GM12878 (cell line): ENCODE measurements around the gene NACAD. TPM values are rescaled to one million over a fixed set of nuclear protein-coding genes. Genes with fewer than 3 reads are reported as not detected.

Source experiments
- ATF7 ChIP-seq: fragments of 450-650 bp; IDR thresholded peaks from 2 replicates; pipeline ENCODE4 v1.6.1; 2016; ENCODE audit warnings: low read depth, mild to moderate bottlenecking
- CUX1 ChIP-seq: IDR thresholded peaks from 2 replicates; pipeline ENCODE4 v1.6.1; 2012; ENCODE audit warnings: improper control_type of control experiment, low read depth, low read length; ENCODE audit not compliant: insufficient replicate concordance
- MEF2A ChIP-seq: IDR thresholded peaks from 2 replicates; pipeline ENCODE4 v1.6.1; 2011; ENCODE audit warnings: low read depth, mild to moderate bottlenecking, low read length, moderate library complexity; ENCODE audit not compliant: insufficient read depth
- MTA2 ChIP-seq: fragments of 450-650 bp; IDR thresholded peaks from 2 replicates; pipeline ENCODE4 v1.6.1; 2016; ENCODE audit warnings: low read depth, mild to moderate bottlenecking, moderate library complexity
- NR2C1 ChIP-seq: fragments of 450-650 bp; IDR thresholded peaks from 2 replicates; pipeline ENCODE4 v1.6.1; 2017; ENCODE audit warnings: antibody characterized with exemption, mild to moderate bottlenecking, moderate library complexity
- PAX8 ChIP-seq: fragments of 450-650 bp; IDR thresholded peaks from 2 replicates; pipeline ENCODE4 v1.6.1; 2017; ENCODE audit warnings: mild to moderate bottlenecking, moderate library complexity
- SREBF2 ChIP-seq: IDR thresholded peaks from 2 replicates; pipeline ENCODE4 v1.6.1; 2012; ENCODE audit warnings: mild to moderate bottlenecking, low read length
- TAF1 ChIP-seq: IDR thresholded peaks from 2 replicates; pipeline ENCODE4 v1.6.1; 2011; ENCODE audit warnings: mild to moderate bottlenecking, low read depth, low read length, borderline replicate concordance
- ZNF207 ChIP-seq: fragments of 450-650 bp; IDR thresholded peaks from 2 replicates; pipeline ENCODE4 v1.6.1; 2014; ENCODE audit warnings: antibody characterized with exemption, mild to moderate bottlenecking, borderline replicate concordance
- polyA plus RNA-seq, 11 experiments: library from polyadenylated mRNA; depleted of rRNA in 4 of 11; unstranded in 6 of 11; stranded (reverse) in 5 of 11; fragments of >200 nt; fragmentation: Nextera tagmentation in 4 of 11; fragmentation: Illumina TruSeq in 1 of 11; extraction: Ambion mirVana in 4 of 11; extraction: Trizol in 1 of 11; gene quantifications; 1 replicate in 1 of 11; 2 replicates in 10 of 11; pipeline versions ENCODE4 v1.2.1 to v1.2.3, GENCODE V29; 2011 to 2016; ENCODE audit warnings: inconsistent platforms in 2 of 11, missing spikeins in 2 of 11, low read depth in 1 of 11
- total RNA-seq, 4 experiments: library from RNA; depleted of rRNA in 3 of 4; stranded (reverse); fragments of >200 nt in 3 of 4; fragmentation: Illumina TruSeq in 1 of 4; extraction: Trizol in 1 of 4; gene quantifications; 2 replicates each; pipeline versions ENCODE4 v1.2.1 to v1.2.3, GENCODE V29; 2013 to 2021

NACAD gene
- total and polyA plus RNA-seq, 10 of the 15 experiments (the other 5 are each of a cell fraction or from before 2014, with no cell fraction given): not detected

- TF ChIP-seq CUX1: no peak
- TF ChIP-seq MEF2A: no peak
- no peak for TF ChIP-seq PAX8
- TF ChIP-seq SREBF2: no peak
- TF ChIP-seq ATF7: no peak
- no peak for TF ChIP-seq MTA2
- no peak for TF ChIP-seq ZNF207
- TF ChIP-seq TAF1: no peak
- TF ChIP-seq NR2C1: no peak
Observed at GRCh38 chr7:45037876-45038275, 50.9 kb downstream of the NACAD start (continued).
